ENCODE measurements around the gene C1orf159.

- TF ChIP-seq HDGF (IDR thresholded peaks at IDR 0.05; ENCODE audit: borderline replicate concordance) (no peak), ELF4 (IDR thresholded peaks at IDR 0.05) (no peak), BHLHE40 (IDR thresholded peaks at IDR 0.05; ENCODE audit: borderline replicate concordance) (no peak), PKNOX1 (IDR thresholded peaks at IDR 0.05) (no peak)
Observed at GRCh38 chr1:1047407-1047806, 68.5 kb downstream of the C1orf159 start.

All from HEK293T (cell line).